Right atrium auricular region (tissue), 2 donors: ENCODE measurements around the gene LIMS1. TPM values are rescaled to one million over a fixed set of nuclear protein-coding genes. Genes with fewer than 3 reads are reported as not detected.
A peak's percentile ranks its signal among the peaks of the same experiment; 100 is the strongest.

ENCODE experiments used
- DNase-seq: peaks from one replicate; pipeline ENCODE4 v3.0.0-alpha.2; 2019; ENCODE audit warnings: low spot score
- H3K27ac ChIP-seq, 2 donors: fragments of 200-600 bp; sonication (generic); 1 replicate in 1 of 2; 2 replicates in 1 of 2; pipeline ENCODE4 v1.5.1; 2016 to 2019
- H3K27me3 ChIP-seq, 2 donors: fragments of 200-600 bp; sonication (generic); one replicate each; pipeline versions ENCODE4 v1.5.1 to v1.6.0; 2017 to 2019
- H3K36me3 ChIP-seq: fragments of 200-600 bp; sonication (generic); one replicate; pipeline ENCODE4 v1.5.1; 2016
- H3K4me1 ChIP-seq, 2 donors: fragments of 200-600 bp; sonication (generic); one replicate each; pipeline versions ENCODE4 v1.5.1 to v1.6.0; 2017 to 2019
- H3K4me3 ChIP-seq, 2 donors: fragments of 200-600 bp; sonication (generic); 1 replicate in 1 of 2; 2 replicates in 1 of 2; pipeline ENCODE4 v1.5.1; 2017 to 2019; ENCODE audit warnings: mild to moderate bottlenecking in 1 of 2, moderate library complexity in 1 of 2
- H3K9me3 ChIP-seq, 2 donors: fragments of 200-600 bp; sonication (generic); one replicate each; pipeline ENCODE4 v1.5.1; 2019
- CTCF ChIP-seq, 2 donors: fragments of 200-600 bp; sonication (generic); IDR thresholded peaks; one replicate each; pipeline ENCODE4 v1.5.1; 2019; ENCODE audit warnings: antibody characterized with exemption in 2 of 2
- total RNA-seq, 2 donors: library from RNA; depleted of rRNA; stranded (reverse); fragments of >200 nt; gene quantifications; one replicate each; pipeline ENCODE4 v1.1.0, GENCODE V29; 2016

LIMS1 gene
- total RNA-seq, 2 donors from 2014 or later = 66.7 to 106 TPM

GRCh38 chr2:108604196-108604595 is 69.9 kb downstream of the LIMS1 start:
- no peaks in the 10 kb centered on the region for H3K9me3 ChIP-seq
- H3K27ac ChIP-seq = no peak overlapping the region
- no peaks in the 10 kb centered on the region for H3K27me3 ChIP-seq
- no peaks in the 10 kb centered on the region for H3K36me3 ChIP-seq
- no peak for DNase-seq
- no peak overlapping the region for H3K4me3 ChIP-seq
- no peak for TF ChIP-seq CTCF (IDR thresholded peaks at IDR 0.05)
- peaks cover 0 to 21% of the 10 kb centered on the region in 2 donors for H3K4me1 ChIP-seq

- peaks cover 0 to 27% of the 10 kb centered on the region in 2 donors for H3K4me1 ChIP-seq
- H3K9me3 ChIP-seq = no peaks in the 10 kb centered on the region
- TF ChIP-seq CTCF (IDR thresholded peaks at IDR 0.05) = no peak
- H3K27me3 ChIP-seq = no peaks in the 10 kb centered on the region
- peak overlapping the region; percentile 8 to 50 for H3K27ac ChIP-seq
- no peak overlapping the region for H3K4me3 ChIP-seq
- DNase-seq = no peak
- H3K36me3 ChIP-seq = no peaks in the 10 kb centered on the region
Observed at GRCh38 chr2:108605947-108606346, 71.7 kb downstream of the LIMS1 start.

GRCh38 chr2:108607706-108608301 is 73.5 kb downstream of the LIMS1 start:
- Histone ChIP-seq H3K27ac (peak overlapping the region; percentile 54 to 60), H3K36me3 (no peaks in the 10 kb centered on the region), H3K4me3 (no peak overlapping the region), H3K9me3 (no peaks in the 10 kb centered on the region), H3K27me3 (no peaks in the 10 kb centered on the region), H3K4me1 (peaks cover 0 to 34% of the 10 kb centered on the region in 2 donors)
- DNase-seq = no peak
- peak in 1 of 2 donors; percentile 71 for TF ChIP-seq CTCF (IDR thresholded peaks at IDR 0.05)

- Histone ChIP-seq H3K36me3 (no peaks in the 10 kb centered on the region), H3K4me1 (peaks cover 0 to 52% of the 10 kb centered on the region in 2 donors), H3K27ac (no peak overlapping the region), H3K9me3 (no peaks in the 10 kb centered on the region), H3K4me3 (no peak overlapping the region), H3K27me3 (no peaks in the 10 kb centered on the region)
- no peak for TF ChIP-seq CTCF (IDR thresholded peaks at IDR 0.05)
- no peak for DNase-seq
Observed at GRCh38 chr2:108611021-108611420, 76.8 kb downstream of the LIMS1 start.

- DNase-seq = no peak
- Histone ChIP-seq H3K4me3 (no peak overlapping the region), H3K9me3 (no peaks in the 10 kb centered on the region), H3K4me1 (peaks cover 0 to 49% of the 10 kb centered on the region in 2 donors), H3K27me3 (no peaks in the 10 kb centered on the region), H3K27ac (no peak overlapping the region), H3K36me3 (no peaks in the 10 kb centered on the region)
- no peak for TF ChIP-seq CTCF (IDR thresholded peaks at IDR 0.05)
Observed at GRCh38 chr2:108612153-108612513, 77.9 kb downstream of the LIMS1 start.
